A204.1 (cell line): ENCODE results near the gene ANXA6.
"Not testable (repeated sequence)": the region's sequence is repeated elsewhere in the genome, so short reads cannot be mapped to it uniquely, and the experiment has no call there.

ENCODE experiments used
- FAIRE-seq: peaks from 2 replicates; lab custom pipeline; 2012; peaks lifted over from hg19 to GRCh38; lab: Jason Lieb, UNC

Gene ANXA6

GRCh38 chr5:151180291-151180690, 22.7 kb upstream of the ANXA6 start:
- no peak for FAIRE-seq

- no peak for FAIRE-seq
Measured at GRCh38 chr5:151179489-151179840, 21.9 kb upstream of the ANXA6 start.

- no peak for FAIRE-seq
Measured at GRCh38 chr5:151178777-151179488, 21.4 kb upstream of the ANXA6 start.

GRCh38 chr5:151178372-151178771, 20.8 kb upstream of the ANXA6 start:
- FAIRE-seq: no peak

- FAIRE-seq: not testable (repeated sequence)
Measured at GRCh38 chr5:151176268-151176667, 18.7 kb upstream of the ANXA6 start.

GRCh38 chr5:151174612-151175101, 17.1 kb upstream of the ANXA6 start:
- no peak for FAIRE-seq

GRCh38 chr5:151173711-151174611, 16.4 kb upstream of the ANXA6 start:
- no peak for FAIRE-seq

GRCh38 chr5:151171529-151171928, 13.9 kb upstream of the ANXA6 start:
- FAIRE-seq: no peak

- FAIRE-seq: no peak
Measured at GRCh38 chr5:151168602-151169344, 11.2 kb upstream of the ANXA6 start.

- no peak for FAIRE-seq
Measured at GRCh38 chr5:151167022-151167421, 9.4 kb upstream of the ANXA6 start.

GRCh38 chr5:151164687-151165392, 7.3 kb upstream of the ANXA6 start:
- peak; percentile 59 for FAIRE-seq

GRCh38 chr5:151162776-151163175, 5.2 kb upstream of the ANXA6 start:
- no peak for FAIRE-seq

- FAIRE-seq: no peak
Measured at GRCh38 chr5:151159649-151160373, 2.2 kb upstream of the ANXA6 start.

GRCh38 chr5:151158287-151158661, 695 bp upstream of the ANXA6 start:
- FAIRE-seq: no peak

GRCh38 chr5:151156507-151157420, 815 bp downstream of the ANXA6 start:
- FAIRE-seq: no peak

- FAIRE-seq: no peak
Measured at GRCh38 chr5:151155775-151156506, 1.6 kb downstream of the ANXA6 start.

GRCh38 chr5:151154931-151155774, 2.4 kb downstream of the ANXA6 start:
- no peak for FAIRE-seq

- FAIRE-seq: no peak
Measured at GRCh38 chr5:151153766-151154272, 3.8 kb downstream of the ANXA6 start.
